NCI-H2196 treated with DMSO at 0.1 percent for 48 hours (cell line): ENCODE results near the gene INHBC.
"Not testable (repeated sequence)": the region's sequence is repeated elsewhere in the genome, so short reads cannot be mapped to it uniquely, and the experiment has no call there.

Source experiments
- DNase-seq: peaks from one replicate; lab custom pipeline; 2025; ENCODE audit not compliant: unreplicated experiment; lab: John Stamatoyannopoulos, UW

The INHBC gene

DNA sequence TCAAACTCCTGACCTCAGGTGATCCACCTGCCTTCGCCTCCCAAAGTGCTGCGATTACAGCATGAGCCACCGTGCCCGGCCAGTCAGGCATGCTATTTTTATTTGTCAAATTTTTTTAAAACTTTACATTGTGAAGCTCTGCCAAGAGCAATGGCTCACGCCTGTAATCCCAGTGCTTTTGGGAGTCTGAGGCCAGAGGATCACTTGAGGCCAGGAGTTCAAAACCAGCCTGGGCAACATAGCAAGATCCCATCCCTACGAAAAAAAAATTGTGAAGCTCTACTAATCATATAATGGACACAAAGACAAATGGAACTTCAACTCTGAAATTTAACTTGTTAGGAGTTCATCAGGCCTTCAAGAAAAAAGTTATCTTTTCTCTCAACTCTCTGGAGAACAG, 5.6 kb upstream of the INHBC start:
- no peak for DNase-seq

DNA sequence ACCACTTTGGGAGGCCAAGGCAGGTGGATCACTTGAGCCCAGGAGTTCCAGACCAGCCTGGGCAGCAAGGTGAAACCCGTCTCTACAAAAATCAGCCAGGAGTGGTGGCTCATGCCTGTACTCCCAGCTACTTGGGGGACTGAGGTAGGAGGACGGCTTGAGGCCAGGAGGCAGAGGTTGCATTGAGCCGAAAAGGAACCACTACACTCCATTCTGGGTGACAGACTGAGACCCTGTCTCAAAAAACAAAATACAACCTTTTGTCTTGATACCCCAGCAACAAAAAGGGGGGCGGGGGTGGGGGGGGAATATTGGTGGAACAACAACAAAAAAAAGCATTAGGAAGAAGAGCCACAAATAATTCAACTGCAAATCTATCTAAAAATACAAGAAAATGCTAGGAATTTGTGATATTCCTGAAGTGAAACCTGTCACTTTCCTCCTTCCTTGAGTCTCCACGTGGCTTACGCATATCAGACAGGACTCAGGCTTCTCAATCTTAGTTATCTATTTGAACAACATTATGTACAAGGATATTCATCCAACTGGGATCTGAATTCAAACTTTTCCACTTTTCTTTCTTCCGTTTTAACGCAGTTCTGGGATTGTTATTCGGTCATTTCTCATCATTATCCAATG, 5.0 kb upstream of the INHBC start:
- no peak for DNase-seq

DNA sequence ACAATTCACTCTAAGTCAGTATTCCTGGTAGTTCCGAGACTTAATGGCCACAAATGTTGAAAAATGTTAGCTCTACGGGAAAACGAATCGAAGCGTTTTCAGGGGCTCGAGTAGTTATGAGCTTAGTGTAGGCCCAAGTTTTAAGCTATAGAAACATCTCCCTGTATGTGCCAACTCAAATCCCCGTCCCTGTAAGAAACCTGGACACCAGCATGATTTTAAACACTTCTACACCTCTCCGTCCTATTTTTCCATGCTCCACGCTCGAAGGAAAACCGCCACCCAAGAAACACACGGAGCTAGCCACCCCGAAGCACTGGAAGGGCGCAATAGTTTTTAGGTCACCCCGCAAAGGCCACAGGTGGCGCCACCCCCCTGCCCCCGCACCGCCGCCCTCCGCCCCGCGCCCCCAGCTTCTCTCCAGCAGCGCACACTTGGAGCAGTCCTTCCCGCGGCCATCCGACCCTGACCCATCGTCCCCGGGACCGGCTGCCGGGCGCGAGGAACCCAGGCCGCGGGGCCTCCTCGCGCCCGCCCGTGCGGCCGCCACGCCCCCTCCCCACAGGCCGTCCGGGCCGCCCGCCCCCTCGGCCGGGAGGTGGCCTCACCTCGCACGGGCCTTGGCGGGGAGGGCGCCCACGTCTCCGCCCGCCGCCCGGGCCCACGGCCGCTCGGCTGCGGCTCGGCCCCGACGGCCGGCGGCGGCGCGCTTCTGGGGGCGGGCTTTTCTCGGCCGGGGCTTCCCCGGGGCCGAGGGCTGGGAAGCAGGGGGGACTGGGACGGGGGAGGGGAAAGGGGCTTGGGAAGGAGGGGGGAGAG, 4.3 kb upstream of the INHBC start:
- DNase-seq, result peak; percentile 68

DNA sequence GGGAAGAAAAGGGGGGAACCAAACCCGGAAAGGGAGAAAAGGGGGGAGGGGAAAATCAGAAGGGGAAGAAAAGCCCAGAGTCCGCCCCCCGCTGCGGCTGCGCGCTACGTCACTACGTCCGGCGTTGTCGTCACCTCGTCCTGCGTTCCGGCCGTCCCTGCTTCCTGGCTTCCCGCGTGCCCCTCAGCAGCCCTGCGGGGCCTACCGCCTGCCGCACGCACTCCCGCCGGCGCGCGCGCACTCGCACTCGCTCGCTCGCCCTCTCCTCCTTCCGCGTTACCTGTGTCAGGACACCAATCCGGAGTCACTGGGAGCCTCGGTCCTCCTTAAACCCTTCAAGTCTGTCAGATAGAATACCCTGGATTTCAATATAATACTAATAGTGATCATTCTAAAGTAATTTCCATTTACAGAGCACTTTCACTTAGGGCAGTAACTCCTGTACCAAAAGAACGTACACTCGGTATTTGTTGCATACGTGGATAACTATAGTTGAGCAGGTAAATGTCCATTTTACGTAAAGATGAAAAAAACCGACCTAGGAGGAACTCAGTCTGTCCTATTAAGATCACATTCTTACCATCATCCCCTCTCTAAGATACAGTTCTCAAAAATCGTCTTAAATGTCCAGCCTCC, 3.5 kb upstream of the INHBC start, which contains the start of gene R3HDM2:
TSS of gene R3HDM2 (minus strand) at position 113 of the 636 bp plus-strand sequence. CDS start 120,615 bp downstream, outside the sequence.
- peak; percentile 95 for DNase-seq

DNA sequence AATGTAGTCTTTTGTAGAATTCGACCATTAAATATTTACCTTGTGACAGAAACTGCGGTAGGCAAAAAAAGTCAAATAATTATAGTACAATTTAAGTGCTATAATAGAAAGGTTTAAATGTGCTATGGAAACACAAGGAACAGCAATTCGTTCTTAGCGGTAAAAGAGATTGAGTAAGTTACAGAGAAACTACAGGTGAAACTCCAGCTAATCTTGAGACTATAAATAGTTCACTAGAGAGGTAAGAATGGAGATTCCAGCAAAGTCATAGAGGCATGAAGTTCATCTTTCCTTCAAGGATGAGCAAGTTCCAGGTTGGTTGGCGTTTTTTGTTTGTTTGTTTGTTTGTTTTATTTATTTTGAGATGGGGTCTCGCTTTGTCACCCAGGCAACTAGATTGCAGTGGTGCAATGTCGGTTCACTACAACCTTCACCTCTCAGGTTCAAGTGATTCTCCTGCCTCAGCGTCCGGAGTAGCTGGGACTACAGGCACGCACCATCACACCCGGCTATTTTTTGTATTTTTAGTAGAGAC, 2.9 kb upstream of the INHBC start:
- no peak for DNase-seq

DNA sequence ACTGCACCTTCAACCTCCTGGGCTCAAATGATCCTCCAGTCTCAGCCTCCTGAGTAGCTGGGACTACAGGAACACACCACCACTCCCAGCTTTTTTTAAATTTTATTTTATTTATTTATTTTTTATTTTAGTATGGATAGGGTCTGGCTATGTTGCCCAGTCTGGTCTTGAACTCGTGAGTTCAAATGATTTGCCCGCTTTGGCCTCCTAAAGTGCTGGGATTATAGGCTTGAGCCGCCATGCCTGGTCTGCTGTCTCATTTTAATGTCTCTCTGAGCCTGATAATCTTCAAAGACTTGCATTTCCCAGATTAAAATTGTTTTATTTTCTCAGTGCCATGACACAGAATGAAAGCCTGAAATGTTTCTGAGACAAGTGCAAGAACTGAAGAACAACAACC, 1.2 kb upstream of the INHBC start:
- no peak for DNase-seq

DNA sequence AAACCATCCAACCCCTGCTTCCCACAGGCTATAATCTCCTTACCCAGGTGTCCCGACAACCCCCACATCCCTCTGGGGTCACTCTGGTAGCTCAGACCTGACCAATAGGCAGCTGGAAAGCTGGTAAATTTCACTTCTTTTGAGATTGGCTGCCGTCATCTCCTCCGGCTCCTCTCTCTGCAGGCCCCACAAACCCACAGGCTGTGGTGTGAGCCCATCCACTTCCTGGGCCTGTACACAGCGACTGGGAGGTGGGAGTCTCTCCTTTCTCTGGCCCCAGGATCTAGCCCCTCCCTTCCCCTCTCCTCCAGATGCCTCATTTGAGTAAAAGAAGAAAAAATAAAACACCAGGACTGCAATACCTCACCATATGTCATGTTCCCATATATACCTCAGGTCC, 709 bp downstream of the INHBC start:
- no peak for DNase-seq

DNA sequence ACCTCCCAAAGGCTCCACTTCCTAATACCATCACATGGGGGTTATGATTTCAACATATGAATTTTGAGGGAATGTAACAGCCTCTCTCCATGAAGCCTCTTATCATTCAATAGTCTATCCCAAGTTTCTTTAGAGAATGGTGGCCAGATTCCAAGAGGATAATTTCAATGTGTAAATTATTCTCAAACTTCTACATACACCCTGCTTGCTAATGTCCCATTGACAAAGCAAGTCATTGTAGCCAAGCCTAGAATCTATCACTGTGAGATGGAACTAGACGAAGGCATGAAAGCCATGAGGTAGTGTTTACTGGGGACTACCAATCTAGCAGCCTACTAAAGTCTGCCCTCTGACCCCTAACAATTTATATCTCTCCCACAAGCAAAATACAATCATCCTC, 3.8 kb downstream of the INHBC start:
- DNase-seq, result no peak

DNA sequence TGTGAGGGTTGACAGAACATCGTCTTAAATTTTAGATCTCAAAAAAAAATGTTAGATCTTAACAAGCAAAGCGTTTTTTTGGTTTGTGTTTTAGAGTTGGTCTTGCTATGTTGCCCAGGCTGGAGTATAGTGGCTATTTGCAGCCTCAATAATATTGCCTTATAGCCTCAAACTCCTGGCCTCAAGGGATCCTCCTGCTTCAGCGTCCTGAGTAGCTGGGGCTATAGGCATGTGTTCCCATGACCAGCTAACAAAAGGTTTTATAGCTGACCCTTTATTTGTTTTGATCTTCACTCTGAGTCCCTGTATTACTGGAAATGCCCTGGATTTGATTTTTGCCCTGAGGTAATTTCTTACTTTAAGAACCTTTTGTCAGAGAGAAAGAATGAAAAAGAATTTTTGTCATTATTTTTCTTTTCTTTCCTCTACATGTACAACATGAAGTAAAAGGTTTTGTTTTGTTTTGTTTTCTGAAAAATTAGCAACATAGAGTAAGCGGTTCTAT, 5.2 kb downstream of the INHBC start:
- DNase-seq, result no peak

DNA sequence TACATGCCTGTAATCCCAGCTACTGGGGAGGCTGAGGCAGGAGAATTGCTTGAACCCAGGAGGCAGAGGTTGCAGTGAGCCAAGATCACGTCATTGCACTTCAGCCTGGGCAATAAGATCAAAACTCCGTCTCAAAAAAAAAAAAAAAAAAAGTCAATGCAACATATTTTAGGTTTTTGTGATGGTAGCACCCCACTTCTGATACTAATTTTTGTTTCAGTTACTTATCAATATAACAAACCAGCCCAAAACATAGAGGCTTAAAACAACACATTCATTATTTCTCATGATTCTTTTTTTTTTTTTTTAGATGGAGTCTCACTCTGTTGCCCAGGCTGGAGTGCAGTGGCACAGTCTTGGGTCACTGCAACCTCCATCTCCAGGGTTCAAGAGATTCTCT, 6.8 kb downstream of the INHBC start:
- DNase-seq, result not testable (repeated sequence)

DNA sequence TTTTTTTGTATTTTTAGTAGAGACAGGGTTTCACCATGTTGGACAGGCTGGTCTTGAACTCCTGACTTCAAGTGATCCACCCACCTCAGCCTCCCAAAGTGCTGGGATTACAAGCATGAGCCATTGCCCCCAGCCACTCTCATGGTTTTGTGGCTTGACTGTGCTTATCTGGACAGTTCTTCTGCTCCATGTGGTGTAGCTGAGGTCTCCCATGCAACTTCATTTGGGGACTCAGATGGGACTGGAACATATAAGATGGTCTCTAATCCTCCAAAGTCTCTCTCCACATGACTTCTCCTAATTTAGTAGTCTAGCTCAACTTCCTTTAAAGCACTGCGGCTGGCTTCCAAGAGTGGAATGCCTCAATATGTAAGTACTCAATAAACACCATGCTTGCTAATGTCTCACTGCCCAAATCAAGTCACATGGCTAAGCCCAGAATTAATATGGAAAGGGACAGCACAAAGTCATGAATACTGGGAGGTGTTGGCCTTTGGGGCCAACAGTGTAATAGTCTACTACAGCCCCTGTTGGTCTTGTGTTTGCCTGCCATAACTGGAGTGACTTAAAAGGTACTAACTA, 7.4 kb downstream of the INHBC start:
- no peak for DNase-seq

DNA sequence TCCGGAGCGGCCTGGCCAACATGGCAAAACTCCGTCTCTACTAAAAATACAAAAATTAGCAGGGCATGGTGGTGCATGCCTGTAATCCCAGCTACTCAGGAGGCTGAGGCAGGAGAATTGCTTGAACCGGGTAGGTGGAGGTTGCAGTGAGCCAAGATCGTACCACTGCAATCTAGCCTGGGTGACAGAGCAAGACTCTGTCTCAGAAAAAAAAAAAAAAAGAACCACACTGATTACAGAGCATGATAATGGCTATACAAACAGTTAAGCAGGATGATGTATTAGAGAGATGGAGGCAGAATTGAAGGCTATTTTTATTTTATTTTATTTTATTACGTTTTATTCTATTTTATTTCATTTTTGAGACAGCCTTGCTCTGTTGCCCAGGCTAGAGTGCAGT, 9.8 kb downstream of the INHBC start:
- not testable (repeated sequence) for DNase-seq

DNA sequence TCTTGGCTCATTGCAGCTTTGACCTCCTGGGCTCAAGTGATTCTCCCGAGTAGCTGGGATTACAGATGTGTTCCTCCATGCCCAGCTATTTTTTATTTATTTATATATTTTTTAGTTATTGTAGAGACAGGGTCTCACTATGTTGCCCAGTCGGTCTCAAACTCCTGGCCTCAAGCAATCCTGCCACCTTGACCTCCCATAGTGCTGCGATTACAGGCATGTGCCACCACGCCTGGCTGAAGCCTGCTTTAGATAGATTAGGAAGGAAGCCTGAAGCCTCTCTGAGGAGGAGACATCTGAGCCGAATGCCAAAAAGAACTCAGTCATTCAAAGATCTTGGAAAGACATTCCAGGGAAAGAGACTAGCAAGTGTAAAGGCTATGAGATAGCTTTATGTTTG, 10.2 kb downstream of the INHBC start:
- DNase-seq, result no peak

DNA sequence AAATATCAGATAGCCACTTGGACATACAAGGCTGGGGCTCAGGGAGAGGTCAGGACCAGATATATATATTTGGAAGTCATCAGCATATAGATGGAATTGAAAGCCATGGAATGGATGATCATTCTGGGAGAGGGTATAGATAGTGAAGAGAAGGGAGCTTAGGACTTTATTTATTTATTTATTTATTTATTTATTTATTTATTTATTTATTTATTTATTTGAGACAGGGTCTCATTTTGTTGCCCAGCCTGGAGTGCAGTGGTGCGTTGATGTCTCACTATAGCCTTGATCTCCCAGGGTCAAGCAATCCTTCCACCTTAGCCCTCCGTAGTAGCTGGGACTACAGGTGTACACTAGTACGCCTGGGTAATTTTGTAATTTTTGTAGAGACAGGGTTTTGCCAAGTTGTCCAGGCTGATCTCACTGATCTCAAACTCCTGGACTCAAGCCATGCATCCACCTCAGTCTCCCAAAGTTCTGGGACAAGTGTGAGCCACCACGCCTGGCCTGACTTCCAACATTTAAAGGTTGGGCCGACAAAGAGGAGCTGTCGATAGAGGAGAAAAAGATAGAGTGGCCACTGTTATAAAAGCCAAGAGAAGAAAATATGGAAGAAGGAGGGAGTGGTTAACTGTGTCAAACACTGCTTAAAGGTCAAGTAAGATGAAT, 11.8 kb downstream of the INHBC start:
- DNase-seq, result no peak

DNA sequence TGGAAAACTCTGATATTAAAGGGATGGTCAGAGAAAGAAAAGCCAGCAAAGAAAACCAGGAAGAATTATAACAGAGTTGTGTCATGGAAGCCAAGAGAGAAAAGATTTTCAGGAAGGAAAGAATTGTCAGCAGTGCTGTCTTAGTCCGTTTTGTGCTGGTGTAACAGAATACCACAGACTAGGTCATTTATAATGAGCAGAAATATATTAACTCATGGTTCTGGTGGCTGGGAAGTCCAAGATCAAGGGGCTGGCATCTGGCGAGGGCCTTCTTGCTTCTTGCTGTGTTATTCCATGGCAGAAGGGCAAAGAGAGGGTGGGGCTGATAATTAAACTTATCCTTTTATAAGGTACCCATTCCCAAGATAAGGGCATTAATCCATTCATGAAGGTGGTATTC, 14.1 kb downstream of the INHBC start:
- no peak for DNase-seq

DNA sequence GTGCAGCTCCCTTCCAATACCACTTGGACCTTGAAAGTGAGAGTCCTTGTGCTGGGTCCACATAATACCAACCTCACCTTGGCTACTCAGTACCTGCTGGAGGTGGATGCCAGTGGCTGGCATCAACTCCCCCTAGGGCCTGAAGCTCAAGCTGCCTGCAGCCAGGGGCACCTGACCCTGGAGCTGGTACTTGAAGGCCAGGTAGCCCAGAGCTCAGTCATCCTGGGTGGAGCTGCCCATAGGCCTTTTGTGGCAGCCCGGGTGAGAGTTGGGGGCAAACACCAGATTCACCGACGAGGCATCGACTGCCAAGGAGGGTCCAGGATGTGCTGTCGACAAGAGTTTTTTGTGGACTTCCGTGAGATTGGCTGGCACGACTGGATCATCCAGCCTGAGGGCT, 14.8 kb downstream of the INHBC start:
- no peak for DNase-seq

DNA sequence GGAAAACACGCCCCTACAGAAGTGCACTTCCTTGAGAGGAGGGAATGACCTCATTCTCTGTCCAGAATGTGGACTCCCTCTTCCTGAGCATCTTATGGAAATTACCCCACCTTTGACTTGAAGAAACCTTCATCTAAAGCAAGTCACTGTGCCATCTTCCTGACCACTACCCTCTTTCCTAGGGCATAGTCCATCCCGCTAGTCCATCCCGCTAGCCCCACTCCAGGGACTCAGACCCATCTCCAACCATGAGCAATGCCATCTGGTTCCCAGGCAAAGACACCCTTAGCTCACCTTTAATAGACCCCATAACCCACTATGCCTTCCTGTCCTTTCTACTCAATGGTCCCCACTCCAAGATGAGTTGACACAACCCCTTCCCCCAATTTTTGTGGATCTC, 15.5 kb downstream of the INHBC start:
- no peak for DNase-seq

DNA sequence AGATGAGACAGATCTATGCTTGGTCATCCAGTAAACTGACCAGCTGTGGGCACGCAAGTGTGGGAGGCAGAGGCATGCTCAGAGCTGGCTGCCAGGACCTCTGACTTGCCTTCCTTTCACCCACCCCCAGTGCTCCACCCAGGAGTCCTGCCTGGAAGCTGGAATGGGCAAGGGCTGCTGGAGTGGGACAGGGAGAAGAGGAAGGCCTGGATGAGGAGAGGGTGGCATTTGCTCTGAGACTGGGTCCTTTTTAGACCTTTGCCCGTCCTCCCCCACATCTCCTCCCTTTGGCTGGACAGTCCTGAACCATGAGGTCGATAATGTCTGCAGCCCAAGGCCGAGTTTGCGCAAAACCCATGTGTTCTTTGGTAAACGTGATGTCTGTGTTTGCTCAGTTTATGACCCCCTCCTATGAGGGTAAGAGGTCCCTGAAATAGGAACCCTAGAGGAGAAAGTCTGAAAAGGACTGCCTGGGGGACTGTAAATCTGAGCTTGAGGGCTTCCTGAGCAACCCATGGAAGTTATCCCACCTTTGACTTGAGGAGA, 16.7 kb downstream of the INHBC start:
- DNase-seq, result no peak

DNA sequence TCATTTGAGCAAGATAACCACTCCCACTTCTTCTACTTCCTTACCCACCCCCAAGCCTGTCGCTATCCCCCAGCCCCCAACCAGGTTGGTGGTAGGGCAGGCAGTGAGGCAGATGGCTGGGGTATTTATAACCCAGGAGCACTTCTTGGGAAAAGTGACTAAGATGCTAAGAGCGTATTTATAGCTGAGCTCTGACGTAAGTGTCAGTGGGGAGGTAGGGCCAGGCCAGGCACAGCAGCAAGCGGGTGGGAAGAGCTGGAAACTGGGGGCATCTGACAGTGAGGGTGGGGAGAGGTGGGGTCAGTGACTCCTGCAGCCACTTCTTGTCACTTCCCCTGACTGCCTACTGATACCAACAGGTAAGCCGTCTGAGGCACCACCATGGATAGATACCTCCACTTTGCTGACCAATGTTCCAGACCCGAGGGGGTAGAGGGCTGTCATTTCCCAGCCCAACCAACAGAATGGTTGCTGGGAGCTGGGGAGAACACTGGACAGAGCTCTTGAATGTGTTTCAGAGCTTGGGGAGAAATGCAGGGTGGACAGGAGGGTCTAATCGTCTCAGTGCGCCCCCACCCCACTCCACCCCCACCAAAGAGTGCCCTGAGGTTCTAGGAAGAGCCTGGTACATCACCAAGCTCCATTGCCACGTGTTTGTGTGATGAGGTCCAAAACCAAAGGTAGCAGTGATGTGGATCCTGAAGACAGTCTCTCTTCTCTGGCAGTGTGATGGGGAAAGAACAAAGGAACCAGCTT, 17.8 kb downstream of the INHBC start:
- no peak for DNase-seq
